ENCODE measurements around the gene ZNF273.

ZNF273 gene

DNA sequence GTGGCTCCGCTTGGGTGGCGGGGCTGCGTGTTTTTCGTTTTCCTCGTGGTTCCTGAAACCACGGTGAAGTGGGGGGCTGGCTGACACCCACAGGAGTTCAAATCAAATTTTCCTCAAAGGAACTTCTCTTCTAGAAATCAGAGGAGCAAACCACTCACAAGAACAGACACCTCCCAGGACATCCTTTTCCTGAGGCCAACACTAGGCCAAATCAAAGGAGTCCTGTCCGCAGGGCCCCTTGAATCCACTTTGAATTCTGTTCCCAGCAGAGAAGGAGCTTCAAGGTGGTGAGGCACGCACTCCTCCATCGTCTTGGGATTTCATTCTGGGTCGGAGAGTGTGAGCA is 29.9 kb upstream of the ZNF273 start:
- no peak for DNase-seq (ENCODE audit: low read depth)
- TF ChIP-seq, protein P1, sequence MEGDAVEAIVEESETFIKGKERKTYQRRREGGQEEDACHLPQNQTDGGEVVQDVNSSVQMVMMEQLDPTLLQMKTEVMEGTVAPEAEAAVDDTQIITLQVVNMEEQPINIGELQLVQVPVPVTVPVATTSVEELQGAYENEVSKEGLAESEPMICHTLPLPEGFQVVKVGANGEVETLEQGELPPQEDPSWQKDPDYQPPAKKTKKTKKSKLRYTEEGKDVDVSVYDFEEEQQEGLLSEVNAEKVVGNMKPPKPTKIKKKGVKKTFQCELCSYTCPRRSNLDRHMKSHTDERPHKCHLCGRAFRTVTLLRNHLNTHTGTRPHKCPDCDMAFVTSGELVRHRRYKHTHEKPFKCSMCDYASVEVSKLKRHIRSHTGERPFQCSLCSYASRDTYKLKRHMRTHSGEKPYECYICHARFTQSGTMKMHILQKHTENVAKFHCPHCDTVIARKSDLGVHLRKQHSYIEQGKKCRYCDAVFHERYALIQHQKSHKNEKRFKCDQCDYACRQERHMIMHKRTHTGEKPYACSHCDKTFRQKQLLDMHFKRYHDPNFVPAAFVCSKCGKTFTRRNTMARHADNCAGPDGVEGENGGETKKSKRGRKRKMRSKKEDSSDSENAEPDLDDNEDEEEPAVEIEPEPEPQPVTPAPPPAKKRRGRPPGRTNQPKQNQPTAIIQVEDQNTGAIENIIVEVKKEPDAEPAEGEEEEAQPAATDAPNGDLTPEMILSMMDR (IDR thresholded peaks at IDR 0.05; ENCODE audit: low read depth, low read length, missing control alignments), result no peak
- H3K4me3 ChIP-seq (ENCODE audit: low read depth, low read length), result no peak overlapping the region

DNA sequence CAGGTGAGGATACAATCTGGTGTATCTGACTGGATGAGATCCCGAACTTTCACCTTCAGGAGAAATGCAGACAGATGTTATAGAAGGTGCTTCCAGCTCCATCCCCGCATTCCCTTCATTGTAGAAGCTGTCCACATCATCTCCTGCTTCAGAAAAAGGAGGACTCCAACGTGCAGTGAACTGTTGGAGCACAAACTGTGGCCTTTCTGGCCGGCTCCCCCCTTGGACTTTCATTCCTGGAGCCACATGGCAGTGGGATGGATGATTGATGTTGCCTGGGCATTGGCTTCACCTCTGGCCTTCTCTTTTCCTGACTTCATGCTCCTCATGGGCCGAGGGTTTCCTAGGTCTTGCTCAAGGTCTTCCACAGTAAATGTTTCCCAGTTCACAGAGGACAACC is 29.6 kb upstream of the ZNF273 start:
- no peak for DNase-seq (ENCODE audit: low read depth)
- TF ChIP-seq, protein P1 (IDR thresholded peaks at IDR 0.05; ENCODE audit: low read depth, low read length, missing control alignments), result no peak
- H3K4me3 ChIP-seq (ENCODE audit: low read depth, low read length), result no peak overlapping the region

DNA sequence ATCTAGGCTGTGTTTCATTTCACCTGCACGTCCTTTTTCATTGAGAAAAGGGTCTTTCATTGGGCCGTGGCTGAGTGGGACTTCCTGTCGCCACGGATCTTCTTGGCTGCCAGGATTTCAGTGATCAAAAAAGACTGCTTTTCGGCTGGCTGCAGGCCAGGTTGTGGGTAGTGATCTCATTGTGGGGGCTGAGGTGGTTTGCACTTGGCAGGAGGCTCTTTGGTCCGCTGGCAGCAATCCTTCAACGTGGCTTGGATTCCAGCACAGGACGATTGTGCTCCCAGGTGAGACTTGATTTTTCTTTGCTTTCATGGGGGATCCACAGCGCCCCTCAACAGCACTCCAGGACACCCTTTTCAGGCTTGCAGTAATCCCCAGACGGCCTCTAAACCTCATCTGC is 29.0 kb upstream of the ZNF273 start:
- no peak overlapping the region for H3K4me3 ChIP-seq (ENCODE audit: low read depth, low read length)
- DNase-seq (ENCODE audit: low read depth), result no peak
- TF ChIP-seq, protein P1 (IDR thresholded peaks at IDR 0.05; ENCODE audit: low read depth, low read length, missing control alignments), result no peak

DNA sequence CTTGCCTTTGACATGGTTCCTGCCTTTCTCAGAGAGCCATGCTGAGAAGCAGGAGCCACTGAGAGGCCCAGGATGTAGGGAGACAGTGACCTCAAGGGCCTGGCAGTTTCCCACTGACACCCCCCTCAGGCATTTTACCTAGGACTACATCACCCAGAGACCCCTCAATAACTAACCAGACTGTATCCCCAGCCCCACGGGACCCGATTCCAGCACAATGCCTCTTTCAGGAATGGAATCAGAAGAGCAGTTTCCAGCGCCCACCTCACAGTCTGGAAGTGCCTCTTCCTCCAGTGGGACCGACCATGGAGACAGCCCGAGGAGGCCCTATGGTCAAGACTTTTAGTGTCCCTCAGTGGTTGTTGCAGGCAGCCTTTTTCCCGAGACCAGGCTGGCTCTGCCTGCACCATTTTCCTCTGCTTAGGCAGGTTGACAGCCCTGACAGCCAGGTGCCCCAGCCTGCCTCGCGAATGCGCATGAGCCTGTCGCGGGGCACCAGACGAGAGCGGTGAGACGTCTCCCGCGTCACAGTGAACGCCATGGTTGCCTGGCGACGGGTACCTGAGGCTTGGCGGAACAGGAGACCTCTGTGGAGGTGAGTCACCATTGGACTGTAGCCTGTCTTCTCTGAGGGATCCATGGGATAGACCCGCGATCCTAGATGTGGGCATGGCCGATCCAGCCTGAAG is 28.4 kb upstream of the ZNF273 start:
- no peak overlapping the region for H3K4me3 ChIP-seq (ENCODE audit: low read depth, low read length)
- DNase-seq (ENCODE audit: low read depth), result no peak
- TF ChIP-seq, protein P1 (IDR thresholded peaks at IDR 0.05; ENCODE audit: low read depth, low read length, missing control alignments), result no peak

DNA sequence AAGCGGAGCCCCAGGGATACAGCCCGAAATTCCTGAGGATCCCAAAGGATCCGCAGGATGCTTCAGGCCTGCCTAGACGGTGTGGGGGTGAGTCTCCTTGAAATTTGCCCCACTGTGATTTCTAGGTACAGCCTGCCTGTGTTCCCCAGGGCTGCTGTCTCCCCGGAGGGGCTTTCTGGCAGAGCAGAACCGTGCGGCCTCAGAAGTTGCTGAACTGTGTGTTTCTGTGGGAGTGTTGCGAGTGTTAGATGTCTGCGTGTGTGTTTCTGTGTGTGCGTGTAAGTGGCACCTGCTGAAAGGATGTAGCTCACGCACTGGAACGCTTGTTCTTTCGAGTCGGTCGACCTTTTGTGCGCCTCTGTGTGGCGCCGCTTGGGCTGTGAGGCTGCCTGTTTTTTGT is 27.8 kb upstream of the ZNF273 start:
- H3K4me3 ChIP-seq (ENCODE audit: low read depth, low read length), result no peak overlapping the region
- TF ChIP-seq, protein P1 (IDR thresholded peaks at IDR 0.05; ENCODE audit: low read depth, low read length, missing control alignments), result no peak
- DNase-seq (ENCODE audit: low read depth), result no peak

DNA sequence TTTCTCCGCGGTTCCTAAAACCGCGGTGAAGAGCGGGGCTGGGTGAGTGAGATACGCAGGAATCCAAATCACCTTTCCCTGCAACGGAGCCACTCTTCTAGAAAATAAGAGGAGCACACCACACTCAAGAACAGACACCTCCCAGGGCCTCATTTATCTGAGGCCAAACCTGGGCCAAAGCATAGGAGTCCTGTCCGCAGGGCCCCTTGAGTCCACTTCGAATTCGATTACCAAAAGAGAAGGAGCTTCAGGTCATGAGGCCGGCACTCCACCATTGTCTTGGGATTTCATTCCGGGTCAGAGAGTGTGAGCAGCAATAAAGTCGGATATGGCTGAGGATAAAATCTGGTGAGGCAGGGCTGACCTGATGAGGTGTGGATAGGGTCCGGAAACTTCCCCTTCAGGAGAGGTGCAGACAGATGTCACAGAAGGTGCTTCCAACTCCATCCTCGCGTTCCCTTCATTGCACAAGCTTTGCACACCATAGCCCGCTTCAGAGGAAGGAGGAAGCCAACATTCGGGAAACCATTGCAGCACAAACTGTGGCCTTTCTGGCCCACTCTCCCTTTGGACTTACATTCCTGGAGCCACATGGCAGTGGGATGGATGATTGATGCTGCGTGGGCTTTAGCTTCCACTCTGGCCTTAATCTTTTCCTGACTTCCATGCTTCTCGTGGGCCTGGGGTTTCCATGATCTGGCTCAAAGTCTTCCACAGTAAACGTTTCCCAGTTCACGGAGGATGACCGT is 27.2 kb upstream of the ZNF273 start:
- no peak overlapping the region for H3K4me3 ChIP-seq (ENCODE audit: low read depth, low read length)
- TF ChIP-seq, protein P1 (IDR thresholded peaks at IDR 0.05; ENCODE audit: low read depth, low read length, missing control alignments), result no peak
- no peak for DNase-seq (ENCODE audit: low read depth)
